A204.1 (cell line): ENCODE results near the gene OTOF.

Experiments used
- FAIRE-seq: peaks from 2 replicates; lab custom pipeline; 2012; peaks lifted over from hg19 to GRCh38; lab: Jason Lieb, UNC

The OTOF gene

DNA sequence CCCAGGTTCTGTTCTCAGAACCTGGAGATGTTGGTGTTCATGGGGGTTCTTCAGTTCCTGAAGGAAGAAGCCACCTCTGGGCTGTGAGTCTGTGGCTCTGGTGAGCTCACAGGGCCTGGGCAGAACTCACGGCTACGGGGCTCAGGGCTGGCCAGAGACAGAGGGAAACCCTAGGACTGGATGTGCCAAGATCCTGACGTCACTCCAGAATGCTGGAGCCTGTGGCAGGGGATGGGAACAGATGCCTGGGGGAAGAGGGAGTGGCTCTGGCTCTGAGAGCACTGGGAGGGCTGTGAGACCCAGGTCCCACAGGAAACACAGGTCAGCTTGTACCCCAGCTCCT, at the start of gene OTOF:
Gene OTOF, minus strand, starts transcription at position 214 of the 343 bp plus-strand sequence.
- FAIRE-seq, result no peak

- no peak for FAIRE-seq
Measured at GRCh38 chr2:26526589-26526988, 48.7 kb upstream of the OTOF start.

GRCh38 chr2:26526105-26526504, 48.2 kb upstream of the OTOF start:
- no peak for FAIRE-seq

- no peak for FAIRE-seq
Measured at GRCh38 chr2:26523750-26524149, 45.8 kb upstream of the OTOF start.

GRCh38 chr2:26522751-26523171, 44.8 kb upstream of the OTOF start:
- no peak for FAIRE-seq

GRCh38 chr2:26522325-26522724, 44.4 kb upstream of the OTOF start:
- no peak for FAIRE-seq

- FAIRE-seq, result no peak
Measured at GRCh38 chr2:26521913-26522180, 43.9 kb upstream of the OTOF start.

- no peak for FAIRE-seq
Measured at GRCh38 chr2:26521054-26521912, 43.4 kb upstream of the OTOF start.

GRCh38 chr2:26520148-26520449, 42.2 kb upstream of the OTOF start:
- no peak for FAIRE-seq

- FAIRE-seq, result no peak
Measured at GRCh38 chr2:26519396-26520147, 41.6 kb upstream of the OTOF start.

- FAIRE-seq, result no peak
Measured at GRCh38 chr2:26516781-26517180, 38.9 kb upstream of the OTOF start.

DNA sequence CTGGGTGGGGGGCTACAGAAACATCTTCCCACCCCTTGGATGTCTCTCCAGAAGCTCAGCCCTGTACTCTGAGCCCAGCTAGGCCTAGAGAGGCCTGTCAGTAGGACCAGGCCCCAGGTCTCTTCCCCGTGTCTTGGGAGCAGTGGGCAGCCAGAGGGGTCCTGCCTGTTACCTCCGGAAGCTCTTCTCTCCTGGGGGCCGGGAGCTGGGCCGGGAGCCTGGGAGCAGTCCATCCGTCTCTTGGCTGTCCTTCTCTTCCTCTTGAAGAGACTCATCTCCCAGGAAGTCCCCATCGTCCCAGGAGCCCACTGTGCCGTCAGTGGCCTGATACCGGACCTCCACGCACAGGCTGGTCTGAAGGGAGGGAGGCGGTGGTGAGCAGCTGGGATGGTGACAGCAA, 38.3 kb upstream of the OTOF start:
- no peak for FAIRE-seq

- no peak for FAIRE-seq
Measured at GRCh38 chr2:26515771-26516170, 37.8 kb upstream of the OTOF start.

GRCh38 chr2:26514045-26514444, 36.1 kb upstream of the OTOF start:
- no peak for FAIRE-seq

GRCh38 chr2:26513261-26513660, 35.3 kb upstream of the OTOF start:
- FAIRE-seq, result no peak

DNA sequence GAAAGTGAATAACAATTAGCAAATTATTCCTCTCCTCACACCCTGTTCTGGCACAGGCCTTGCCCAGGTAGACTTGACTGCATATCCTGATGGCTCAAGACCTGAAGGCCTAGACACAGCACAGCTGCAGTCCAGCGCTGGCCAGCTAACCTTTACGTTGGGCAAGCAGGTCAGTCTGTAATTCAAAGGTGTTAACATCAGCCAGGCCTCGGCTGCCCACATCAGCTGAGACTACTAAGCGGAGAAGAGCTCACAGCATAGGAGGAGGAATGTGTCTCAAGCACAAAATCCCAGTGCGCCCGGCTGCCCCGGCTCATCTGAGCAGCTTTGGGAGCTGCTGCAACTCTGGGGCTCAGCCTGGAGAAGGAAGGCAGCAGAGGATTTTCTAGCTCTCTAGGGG, 33.5 kb upstream of the OTOF start:
- no peak for FAIRE-seq

- no peak for FAIRE-seq
Measured at GRCh38 chr2:26510344-26510973, 32.5 kb upstream of the OTOF start.

DNA sequence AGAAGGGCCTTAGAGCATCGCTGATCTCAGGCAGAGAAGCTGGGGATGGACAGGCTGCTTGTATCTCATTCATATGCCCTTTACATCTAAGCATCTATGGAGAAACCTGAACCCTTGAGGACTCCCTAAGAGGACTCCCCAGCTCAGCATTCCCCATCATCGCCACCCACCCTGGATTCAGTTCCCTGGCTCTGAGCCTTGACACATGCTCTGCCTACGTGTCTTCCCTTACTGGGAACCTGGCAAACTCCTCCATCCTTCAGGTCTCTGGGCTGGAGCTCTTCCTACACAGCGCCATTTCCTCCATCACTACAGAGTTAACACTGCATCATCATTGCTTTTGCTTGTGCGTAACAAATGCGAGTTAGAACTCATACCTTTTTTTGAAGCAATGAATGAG, 31.2 kb upstream of the OTOF start:
- no peak for FAIRE-seq

DNA sequence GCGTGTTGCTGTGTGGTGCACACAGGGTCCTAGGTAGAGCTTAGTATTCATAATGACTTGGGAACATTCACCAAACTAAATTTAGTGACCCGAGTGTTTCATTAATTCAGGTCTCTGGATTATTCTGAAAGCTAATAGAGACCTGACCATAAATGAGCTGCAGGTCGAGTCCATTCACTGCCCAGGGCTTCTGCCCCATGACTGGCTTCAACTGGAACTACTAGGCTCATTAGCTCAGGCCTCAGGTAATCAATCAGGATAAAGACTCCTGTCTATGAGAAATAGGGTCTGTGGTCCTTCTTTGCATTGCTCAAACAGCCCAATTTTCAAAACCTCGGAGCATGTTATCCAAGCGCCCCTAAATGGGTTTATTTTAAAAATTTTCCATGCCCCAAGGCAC, 30.0 kb upstream of the OTOF start:
- no peak for FAIRE-seq

DNA sequence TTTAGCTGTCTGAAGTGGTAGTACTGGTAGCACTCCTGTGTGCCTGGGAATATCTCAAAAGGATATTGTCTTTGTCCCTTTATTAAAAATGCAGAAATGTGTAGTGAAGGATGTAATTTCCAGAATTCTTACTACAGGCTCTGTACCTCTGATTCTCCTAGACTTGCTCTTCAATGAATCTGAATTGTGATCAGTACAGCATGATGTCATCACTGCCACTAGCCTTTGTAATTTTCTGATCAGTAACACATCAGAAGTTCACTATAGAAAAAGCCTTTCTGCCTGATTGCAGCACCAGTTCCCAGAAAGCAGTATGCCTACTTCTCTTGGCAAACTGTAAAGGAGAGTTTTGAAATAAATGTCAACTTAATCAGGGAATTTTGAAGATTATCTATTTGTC, 29.2 kb upstream of the OTOF start:
- FAIRE-seq, result no peak

DNA sequence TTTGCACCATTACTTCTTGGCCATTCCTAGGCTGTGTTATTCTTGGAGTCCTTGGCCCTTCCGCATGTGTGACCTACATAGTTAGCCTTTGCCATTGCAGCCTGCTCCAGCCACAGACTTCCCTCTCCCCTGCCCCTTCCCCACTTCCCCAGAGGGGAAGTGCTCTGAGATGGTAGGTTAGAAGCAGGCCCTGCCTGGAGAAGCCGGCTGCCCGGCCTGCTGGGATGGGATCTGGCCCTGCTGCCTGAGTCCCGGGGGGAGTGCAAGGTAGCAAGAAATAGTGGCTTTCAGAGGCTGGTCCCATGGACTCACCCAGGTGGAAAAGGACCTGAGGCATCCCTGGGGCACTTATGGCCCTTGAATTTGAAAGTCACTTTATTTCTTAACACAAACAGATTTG, 28.4 kb upstream of the OTOF start:
- no peak for FAIRE-seq

DNA sequence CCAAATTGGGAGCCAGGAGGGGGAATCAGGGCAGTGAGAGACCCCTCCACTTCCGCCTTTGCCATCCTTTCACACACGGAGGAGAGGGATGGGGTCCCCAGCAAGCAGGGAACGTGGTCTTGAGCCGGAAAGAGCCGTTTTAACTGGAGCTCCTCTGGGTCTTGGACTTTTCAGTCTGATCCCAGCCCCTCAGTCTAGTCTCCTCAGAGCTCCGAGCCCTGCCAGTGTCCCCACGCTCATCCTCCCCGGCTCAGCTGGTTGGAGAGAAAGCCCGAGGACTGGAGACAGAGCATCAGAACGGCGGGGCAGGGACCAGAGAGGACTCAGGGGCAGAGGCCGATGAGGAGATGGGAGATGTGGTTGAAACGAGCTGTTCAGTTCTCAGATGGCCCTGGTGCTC, 26.1 kb upstream of the OTOF start:
- FAIRE-seq, result no peak

GRCh38 chr2:26503231-26503880, 25.4 kb upstream of the OTOF start:
- FAIRE-seq, result no peak
